IPS-NIHi11 (cell line): ENCODE measurements around the gene PLPP4.

Experiments
- DNase-seq: peaks from one replicate; pipeline ENCODE4 v3.0.0; 2012; ENCODE audit warnings: mixed read lengths, low spot score

Gene PLPP4

DNA sequence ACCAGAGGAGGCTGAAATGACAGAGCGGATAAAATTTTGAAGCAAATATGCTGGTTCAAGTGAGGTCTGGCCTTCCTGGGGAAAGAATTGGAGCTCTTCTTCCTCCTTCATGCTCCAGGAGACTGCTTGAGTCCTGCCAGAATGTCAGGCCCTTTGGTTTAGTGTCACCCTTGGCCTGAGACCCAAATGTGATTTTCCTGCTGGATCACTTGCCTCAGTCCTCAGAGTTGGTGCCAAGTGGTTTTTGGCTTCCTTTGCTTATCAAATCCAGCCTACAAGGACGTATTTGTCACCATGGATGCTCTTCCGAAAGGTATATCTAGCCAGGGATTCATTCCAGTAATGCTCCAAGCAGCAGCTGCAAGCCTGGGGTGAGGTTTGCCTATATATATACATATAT, 118.4 kb downstream of the PLPP4 start:
- DNase-seq = no peak

DNA sequence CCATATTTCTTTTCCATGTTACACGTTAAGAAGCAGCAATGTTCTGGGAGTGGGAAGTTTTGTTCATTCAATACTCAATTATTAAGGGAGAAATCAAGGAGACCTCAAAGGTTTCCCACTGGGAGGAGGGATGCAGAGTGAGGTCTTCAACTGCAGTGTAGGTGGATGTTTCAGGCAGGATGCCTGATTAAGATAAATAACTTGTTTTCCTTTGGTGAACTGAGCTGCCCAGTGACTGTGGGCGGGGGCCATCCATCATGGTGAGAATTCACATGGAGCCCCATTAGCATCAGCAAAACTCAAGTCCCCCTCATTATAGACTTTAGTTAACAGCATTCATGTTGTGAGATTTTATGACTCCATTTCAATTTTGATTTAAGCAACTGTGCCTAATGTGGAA, 121.1 kb downstream of the PLPP4 start:
- DNase-seq = no peak

DNA sequence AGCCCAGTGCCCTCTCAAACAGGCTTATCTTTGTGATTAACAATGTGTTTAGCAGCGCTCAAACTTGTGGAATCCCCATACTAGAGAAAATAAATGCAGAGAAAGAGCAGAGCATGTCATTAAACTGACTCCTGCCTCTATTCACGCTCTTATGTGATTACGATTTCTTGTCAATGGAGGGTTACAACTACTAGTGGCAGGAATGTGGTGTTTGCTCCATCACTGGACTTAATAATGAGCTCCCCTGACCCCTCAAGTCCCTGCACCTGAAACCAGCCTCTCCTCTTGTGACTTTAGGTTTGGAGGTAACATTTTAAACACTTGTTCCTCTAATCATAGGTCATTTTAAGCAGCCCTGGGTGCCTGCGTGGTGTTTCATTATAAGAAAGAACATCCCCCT, 121.9 kb downstream of the PLPP4 start:
- peak; percentile 38 for DNase-seq

DNA sequence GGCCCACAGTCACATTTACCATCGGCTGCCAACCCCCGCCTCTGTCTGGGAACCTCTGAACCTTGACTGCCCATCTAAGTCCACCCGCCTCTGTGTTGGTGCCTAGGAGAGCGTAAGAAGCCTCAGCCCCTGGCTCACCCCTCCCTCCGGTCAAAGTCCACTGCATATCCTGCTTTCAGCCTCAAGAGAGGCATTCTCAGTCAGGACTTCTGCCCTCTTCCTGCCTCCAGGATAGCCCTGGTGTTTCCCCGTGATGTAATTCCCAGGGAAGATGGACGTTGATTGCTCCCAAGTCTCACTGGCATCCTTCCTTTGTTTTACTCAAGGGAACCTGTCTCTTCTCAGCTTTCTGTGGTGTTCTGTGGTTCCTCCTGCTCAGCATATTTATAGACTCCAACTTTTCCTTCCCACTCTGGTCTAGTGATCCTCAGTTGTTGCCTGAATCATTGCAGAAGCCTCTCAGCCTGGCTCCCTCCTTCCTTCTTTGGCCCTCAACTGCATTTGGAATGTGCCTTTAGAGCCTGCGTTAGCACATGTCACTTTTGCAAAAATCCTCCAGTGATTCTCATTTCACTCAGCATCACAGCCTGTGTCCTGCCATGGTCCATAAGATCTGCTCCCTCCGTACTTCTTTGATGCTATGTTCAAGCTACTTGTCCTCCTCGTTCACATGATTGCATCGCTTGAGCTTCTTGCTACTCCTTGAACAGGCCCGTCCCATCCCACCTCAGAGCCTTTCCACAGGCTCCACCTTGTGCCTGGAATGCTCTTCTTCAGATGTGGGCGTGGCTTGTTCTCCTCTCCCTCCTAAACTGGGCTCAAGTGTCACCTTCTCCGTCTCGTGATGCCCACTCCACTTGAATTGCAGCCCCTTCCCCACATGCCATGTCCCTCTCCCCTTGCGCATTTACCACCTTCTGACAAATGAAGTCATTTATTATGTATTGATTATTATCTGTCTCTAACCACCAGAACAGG, 124.2 kb downstream of the PLPP4 start:
- DNase-seq = peak; percentile 42

DNA sequence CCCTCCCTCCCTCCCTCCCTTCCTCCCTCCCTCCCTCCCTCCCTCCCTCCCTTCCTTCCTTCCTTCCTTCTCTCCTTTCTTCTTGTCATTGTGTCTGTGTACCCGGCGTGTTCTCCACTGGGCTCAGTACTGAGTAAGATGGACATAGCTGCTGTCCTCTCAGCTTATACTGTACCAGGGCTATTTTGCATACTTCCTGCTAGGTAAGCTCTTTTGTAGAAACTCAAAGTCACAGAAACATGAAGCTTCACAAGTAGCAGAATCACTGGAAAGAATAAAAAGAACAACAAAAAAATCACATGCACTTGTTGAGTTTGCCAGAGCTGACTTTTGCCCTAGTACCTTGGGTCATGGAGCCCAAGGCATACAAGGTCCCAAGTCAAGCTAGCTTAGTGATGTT, 125.7 kb downstream of the PLPP4 start:
- DNase-seq = no peak

DNA sequence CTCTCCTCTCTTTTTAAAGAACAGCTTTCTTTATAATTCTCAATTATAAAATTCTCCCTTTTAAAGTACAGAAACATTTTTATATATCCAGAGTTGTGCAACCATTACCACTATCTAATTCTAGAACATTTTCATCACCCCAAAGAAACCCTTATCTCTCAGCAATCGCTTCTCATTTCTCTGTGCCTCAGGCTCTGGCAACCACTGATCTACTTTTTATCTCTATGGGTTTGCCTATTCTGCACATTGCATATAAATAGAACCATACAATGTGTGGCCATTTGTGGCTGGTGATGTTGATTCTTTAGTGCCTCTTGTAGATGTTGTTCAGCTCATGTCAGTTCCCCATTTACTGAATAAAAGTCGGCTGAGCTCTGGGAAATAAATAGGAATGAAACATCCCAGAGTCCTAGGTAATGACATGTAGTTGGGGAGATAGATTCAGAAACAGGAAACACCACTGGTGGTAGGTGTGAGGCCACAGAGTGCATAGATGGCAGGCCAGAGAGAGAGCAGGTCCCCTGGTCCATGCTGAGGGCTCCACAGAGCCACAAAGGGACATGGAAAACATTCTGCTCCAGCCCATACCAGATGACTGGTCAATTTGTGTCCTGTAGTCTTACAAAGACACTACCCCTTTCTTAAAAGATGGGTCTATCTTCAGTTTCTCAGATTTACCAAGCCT, 126.5 kb downstream of the PLPP4 start:
- no peak for DNase-seq

DNA sequence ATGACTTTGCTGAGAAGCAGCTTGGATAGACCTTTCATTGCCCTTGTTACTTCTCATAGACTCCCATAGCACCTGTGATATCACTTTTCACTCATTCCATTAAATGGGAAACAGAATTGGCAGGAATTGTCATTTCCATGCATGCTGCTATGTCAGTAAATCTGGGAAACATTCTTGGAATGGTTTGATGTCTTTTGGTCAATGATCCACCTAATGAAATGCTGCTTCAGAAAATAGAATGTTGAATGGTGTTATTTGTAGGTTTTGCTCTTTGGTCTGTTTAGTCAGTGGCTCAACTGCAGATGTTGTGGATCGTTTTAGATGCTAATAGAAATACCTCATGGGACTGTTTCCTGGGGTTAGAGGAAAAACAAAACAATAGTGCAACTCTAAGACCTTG, 127.8 kb downstream of the PLPP4 start:
- no peak for DNase-seq

DNA sequence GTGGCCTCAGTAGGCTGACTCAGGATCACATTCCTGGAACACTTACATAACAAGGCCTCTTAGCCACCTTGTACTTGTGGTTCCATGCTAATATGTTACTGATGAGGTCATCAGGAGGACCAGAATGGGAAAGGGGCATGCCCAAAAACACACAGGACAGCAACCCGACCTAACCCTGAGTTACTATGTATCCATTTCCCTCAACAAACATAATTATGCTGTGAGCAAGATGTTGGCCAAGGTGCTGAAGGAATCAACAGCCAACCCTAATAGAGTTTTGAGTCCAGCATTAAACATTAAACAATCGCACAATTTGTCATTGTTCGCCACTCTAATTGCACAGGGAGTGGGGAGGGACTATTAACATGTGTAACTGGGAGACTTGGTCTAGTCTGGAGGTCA, 129.4 kb downstream of the PLPP4 start:
- DNase-seq = no peak

DNA sequence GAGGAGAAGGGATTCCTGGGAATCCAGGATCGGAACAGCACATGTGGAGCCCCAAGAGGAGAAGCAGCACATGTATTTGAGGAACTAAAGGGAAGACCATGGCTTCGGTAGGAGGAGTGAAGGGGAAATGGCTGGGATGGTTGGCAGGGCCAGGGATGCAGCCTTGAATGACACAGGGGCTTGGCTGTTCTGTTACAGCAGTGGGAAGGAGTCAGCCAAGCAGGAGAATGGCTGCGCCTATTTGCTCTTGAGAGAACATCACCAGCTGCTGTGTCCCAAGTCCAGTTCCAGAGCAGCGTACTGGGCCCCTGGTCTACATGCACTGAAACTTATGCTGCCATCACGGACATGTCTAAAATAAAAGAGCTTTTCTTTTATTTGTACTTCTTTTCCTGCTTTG, 130.0 kb downstream of the PLPP4 start:
- DNase-seq = no peak

DNA sequence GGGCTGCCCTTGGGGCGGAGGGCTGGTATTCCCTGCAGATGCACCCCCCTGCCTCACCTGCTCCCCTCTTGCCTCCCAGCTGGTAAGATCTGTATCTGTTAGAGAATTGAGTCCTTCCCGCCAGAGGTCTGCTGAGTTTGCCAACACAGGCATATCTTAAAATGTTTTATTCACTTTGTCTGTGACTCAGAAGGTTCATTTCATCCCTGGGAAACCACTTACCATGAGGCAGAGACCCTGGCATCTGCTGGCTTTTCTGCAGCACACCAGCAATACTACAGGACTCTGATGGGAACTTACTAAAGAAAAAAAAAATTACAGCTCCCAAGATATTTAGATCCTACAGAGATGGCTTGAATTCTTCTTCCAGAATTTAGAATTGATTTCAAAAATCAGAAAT, 131.3 kb downstream of the PLPP4 start:
- DNase-seq = no peak

DNA sequence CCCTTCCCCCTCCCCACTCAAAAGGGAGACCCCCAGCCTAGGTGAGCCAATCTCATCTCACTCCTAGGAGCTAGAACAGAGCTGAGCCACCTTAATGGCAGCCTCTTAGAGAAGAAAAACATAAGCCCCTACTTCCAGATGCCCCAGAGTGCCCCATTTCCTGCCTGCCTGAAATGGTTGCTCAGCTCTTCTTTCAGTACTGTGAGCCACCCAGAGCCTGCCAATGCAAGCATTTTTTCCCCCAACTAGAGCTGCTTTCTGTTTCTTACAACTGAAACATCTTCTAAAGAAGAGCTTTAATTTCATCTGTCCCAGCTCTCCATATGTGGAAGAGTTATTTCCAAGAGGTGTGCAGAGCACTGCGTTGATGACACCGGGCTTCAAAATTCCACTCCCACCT, 136.7 kb downstream of the PLPP4 start:
- no peak for DNase-seq

DNA sequence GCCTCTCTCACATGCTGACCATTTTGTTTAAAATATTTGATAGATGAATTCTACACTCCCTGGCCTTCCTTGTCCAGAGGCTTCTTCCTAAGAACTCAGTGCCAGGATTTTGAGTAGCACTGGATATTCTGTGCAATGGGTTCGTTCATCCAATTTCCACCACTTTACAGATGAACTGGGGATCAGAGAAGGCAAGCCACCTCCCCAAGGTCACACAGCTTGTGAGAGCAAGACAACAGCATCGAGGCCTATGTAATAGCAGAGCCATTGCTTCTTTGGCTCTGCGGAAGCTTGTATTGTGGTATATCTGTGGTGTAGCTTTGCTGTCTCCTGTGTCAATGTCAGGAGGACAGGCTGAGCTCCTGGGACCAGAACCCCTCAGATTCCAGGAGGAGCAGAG, 140.9 kb downstream of the PLPP4 start:
- DNase-seq = no peak

DNA sequence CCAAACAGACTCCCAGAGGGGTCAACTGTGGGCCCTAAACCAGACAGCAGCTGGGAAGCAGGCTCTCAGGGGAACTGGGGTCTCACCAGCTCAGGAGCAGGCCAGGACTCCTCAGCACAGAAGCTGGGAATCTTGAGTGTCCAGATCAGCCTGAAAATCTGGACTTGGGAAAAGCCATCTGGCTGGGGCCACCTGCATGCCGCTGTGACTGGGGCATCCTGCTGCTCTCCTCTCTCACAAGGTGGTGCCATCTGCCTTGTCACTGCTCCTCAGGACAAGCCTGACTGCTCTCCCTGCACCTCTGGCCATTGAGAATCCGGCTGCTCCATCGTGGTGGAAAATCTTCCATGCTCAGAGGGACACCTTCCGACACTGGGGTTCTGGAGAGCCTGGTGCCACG, 141.4 kb downstream of the PLPP4 start:
- no peak for DNase-seq

DNA sequence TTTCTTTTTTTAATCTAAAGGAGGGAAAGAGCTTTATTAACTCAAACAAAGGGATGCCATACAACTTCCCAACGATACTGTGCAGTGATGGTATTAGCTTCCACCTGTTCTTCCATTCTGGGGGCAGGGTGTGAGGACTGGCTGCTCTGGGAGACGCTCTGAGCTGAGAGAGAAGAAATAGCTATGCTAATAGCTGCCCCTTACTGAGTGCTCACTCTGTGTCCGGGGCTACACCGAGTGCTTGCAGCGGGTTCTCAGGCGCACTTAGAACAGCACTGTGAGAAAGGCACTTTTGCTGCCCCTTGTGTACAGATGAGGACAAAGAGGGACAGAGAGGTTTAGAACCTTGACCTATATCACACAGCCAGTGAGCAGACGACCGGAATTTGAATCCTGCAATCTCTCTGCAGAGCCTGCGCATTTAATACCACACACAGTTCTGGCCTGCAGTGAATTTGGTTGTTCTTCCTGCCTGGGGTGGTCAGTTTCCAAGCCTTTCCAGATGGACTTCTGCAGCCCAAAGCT, 142.2 kb downstream of the PLPP4 start:
- no peak for DNase-seq

DNA sequence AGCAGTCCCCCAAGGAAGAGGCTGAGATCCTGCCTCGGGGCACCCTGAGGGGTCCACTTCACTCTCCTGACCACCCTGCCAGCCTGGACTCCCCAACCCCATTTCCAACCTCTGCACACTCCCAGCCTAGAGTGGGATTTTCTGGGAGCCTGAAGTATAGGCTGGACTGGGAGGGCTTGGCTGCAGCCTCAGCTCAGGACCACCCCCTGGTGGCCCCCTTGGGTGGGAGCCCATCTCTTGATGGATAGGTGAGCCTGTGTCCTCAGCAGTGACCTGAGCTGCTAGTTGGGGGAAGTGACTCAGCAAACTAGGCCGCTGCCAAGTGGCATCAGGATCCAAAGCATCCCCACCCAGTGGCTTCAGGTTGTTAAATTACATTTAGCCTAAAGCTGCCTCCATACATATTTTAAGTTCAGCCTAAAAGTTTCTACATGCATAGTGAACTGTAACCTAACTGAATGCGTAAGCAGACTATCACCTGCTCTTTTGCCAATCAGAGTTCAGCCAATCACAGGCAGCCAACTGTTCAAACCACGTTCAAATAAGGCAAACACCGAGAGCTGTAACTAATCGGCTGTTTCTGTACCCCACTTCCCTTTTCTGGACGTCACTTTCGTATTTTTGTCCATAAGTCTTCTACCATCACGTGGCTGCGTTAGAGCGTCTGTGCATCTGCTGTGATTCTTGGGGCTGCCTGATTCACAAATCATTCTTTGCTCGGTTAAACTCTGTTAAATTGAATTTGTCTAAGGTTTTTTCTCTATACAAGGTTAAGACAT, 144.0 kb downstream of the PLPP4 start:
- peak; percentile 62 for DNase-seq

DNA sequence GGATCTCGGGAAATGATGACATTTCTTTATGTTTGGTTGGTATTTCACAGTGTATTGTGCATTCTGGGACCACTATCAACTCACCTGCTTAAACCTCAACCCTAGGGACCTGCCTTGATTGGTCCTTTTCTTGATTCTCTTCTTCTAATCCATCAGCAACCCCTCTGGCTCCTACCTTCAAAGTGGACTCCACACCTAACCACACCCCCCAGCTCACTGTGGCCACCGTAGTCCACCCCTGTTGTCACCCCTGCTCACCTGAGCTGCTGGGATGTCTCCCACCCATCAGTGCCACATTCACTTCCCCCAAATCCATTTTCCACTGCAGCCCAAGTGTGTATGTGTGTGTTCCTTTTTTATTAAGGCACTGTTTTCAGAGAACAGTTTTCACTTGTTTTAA, 145.0 kb downstream of the PLPP4 start:
- no peak for DNase-seq

DNA sequence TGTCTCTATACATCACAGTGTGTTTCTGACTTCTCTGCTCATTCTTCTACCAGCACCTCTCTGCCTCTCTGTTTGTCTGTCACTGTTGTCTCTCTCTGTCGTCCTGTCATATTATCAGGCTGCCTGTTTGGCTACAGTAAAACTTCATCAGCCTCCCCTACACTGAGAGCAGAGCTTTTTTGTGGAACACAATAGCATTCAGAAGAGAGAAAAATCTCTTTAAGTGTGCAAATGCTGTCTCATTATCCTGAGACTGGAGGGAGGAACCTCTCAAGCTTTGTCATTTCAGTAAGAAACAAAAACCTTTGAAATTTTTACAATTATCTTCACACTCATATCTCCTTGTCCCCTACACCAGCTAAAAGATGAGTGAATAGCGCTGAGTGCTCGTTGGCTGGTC, 148.4 kb downstream of the PLPP4 start:
- DNase-seq = no peak

DNA sequence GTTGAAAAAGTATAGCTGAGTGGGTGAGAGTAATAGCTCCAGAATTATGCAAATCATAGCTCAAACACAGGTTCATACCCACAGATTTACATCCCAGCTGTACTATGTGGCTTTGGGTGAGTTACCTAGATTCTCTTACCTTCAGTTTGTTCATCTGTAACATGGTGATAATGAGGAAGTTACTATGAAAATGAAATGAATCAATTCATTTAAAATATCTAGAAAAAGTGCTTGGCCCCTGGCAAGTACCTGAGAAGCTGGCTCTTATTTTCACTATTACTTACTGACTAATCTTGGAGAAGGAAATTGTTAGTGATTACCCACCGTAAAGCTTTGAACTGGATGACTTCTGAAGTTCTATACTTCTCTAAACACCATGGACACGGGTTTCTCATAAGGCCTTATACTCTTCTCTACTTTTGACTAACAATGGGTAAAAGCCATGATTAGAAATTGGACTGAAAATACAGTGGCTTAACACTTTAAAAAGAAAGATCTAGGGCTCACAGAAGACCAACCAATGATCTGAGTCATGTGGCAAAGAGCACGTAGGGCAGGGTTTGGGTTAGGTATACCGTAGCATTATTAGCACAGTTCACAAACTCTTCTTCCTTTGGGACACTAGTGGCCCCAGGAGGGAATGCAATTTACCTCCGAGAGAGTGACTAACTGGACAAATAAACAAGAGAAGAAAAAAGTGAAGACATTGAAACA, 149.2 kb downstream of the PLPP4 start:
- no peak for DNase-seq

DNA sequence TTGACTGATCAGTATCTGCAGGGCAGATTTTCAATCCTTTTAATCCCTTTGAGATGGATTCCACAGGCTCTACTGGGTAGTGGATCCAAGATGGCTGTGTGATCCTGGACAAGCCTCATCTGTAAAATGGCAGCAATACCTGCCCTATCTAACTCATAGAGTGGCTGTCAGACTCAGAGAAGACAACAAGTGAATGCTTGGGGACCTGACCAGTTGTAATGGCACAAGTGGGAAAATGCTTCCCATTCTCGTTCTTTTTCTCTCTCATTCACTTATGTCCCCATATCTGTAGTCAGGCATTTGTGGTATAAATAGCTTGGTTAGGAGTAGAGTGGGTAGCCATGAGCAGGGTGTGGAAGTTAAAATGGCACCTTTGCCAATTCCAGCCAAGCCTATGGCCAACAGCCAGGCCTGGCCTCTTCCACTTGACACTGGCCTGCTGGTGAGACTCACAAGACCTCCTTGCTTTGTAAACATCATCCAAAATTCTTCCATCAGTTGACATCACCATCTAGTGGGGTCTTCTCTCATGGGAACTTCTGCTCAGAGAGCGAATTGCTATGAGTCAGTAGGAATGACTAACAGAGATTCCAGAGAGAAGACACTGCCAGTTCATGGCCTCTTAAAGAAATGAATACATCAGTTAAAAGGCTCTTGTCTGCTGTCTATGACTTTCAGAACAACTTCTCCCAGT, 150.1 kb downstream of the PLPP4 start:
- no peak for DNase-seq

DNA sequence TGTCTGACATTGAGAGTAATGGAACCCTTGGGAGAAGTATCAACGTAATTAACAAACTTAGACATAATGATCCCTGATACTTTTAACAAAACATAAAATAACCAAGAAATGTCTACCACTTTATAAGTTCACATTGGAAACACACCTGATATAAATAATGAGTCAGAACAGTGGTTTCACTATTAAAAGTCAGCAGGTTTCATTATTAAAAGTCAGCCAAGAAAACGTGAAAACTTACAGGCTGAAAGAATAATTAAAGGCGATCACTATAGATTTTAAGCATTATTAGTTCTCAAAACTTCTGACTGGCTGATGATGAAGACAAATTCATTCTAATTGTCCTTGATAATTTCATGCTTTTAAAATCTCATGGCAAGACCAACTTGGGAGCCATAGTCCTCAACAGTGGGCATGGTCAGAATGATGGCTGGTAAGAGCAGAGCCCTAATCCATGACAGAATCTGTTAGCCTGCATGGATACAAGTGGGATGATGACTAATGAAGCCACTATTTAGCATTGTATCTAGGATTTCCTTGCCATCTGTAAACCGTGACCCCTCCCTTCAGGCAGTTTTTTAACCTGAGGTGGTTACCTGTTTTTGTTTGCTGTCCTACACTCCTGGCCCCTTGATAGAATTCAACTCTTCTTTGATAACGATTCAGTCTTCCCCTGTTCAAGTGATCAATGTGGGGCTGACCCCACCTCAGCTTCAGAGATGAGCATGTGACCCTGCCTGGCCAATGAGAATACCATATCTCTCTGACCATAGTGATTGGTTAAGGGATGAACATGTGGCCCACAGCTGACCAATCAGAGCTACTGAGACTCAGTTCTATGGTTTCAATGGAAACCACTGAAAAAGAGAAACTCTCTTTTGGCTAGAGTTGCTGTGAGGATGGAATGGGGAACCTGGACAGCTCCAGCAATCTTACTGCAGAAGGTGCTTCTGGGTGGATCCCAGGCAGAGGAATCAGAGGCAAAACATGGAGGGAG, 151.0 kb downstream of the PLPP4 start:
- no peak for DNase-seq
